Adipose tissue (tissue), 3 donors: Measurements from ENCODE around the gene PTPA. TPM values are rescaled to one million over a fixed set of nuclear protein-coding genes. Genes with fewer than 3 reads are reported as not detected.

Experiments used
- H3K27ac ChIP-seq: one replicate; pipeline ENCODE4 v1.5.1; 2013; ENCODE audit warnings: low read depth, low read length
- WGBS, 3 donors: extraction: QIAGEN DNeasy Blood & Tissue Kit; methylation state at CpG; one replicate each; pipeline ENCODE4 v1.1.7; 2013; 5-methylcytosine and 5-hydroxymethylcytosine counted together
- polyA plus RNA-seq, 3 donors: library from polyadenylated mRNA; stranded (reverse); fragments of 200-250 nt; gene quantifications; one replicate each; pipeline ENCODE4 v1.2.3, GENCODE V29; 2013
- donor health status: healthy with polysubstance abuse.
- donor health status: Bipolar disorder and iron deficiency.
- donor health status: healthy.

PTPA gene
- polyA plus RNA-seq, 3 donors: 42.9 to 78.6 (median 43.6) TPM

- WGBS, 3 donors: 84 to 91% (median 88%) methylated on average over 10 of the region's 10 CpGs
- H3K27ac ChIP-seq: no peak overlapping the region
Measured at GRCh38 chr9:129163753-129164152, 52.5 kb downstream of the PTPA start.

- WGBS, 3 donors: 46 to 49% (median 47%) methylated on average over 9 of the region's 9 CpGs
- peak overlapping the region; percentile 55 for H3K27ac ChIP-seq
Measured at GRCh38 chr9:129164246-129164930, 53.2 kb downstream of the PTPA start.

- H3K27ac ChIP-seq: no peak overlapping the region
Measured at GRCh38 chr9:129165198-129165597, 54.0 kb downstream of the PTPA start.

- no peak overlapping the region for H3K27ac ChIP-seq
- 14 to 24% (median 19%) methylated on average over 15 to 18 of the region's 18 CpGs for WGBS, 3 donors
Measured at GRCh38 chr9:129166623-129167557, 55.7 kb downstream of the PTPA start.

GRCh38 chr9:129170229-129170628 is 59.0 kb downstream of the PTPA start:
- no peak overlapping the region for H3K27ac ChIP-seq

GRCh38 chr9:129171993-129172751 is 61.0 kb downstream of the PTPA start:
- no peak overlapping the region for H3K27ac ChIP-seq
- WGBS, 3 donors: 40 to 78% (median 73%) methylated on average over 7 of the region's 7 CpGs

More at GRCh38 chr9:129170229-129170628, 59.0 kb downstream of the PTPA start:
- WGBS, 3 donors: 46 to 73% (median 49%) methylated on average over 6 of the region's 6 CpGs

GRCh38 chr9:129172816-129173215 is 61.6 kb downstream of the PTPA start:
- 34 to 54% (median 45%) methylated on average over 5 of the region's 5 CpGs for WGBS, 3 donors
- H3K27ac ChIP-seq: no peak overlapping the region

GRCh38 chr9:129173296-129174101 is 62.3 kb downstream of the PTPA start:
- no peak overlapping the region for H3K27ac ChIP-seq
- WGBS, 3 donors: 24 to 31% (median 26%) methylated on average over 27 to 29 of the region's 29 CpGs

GRCh38 chr9:129174102-129174723 is 63.0 kb downstream of the PTPA start:
- 0 to 1% (median 0%) methylated on average over 48 to 55 of the region's 55 CpGs for whole genome bisulfite sequencing, 3 donors
- peak overlapping the region; percentile 76 for H3K27ac ChIP-seq

GRCh38 chr9:129174724-129175514 is 63.7 kb downstream of the PTPA start:
- WGBS, 3 donors: 0 to 3% (median 1%) methylated on average over 38 to 53 of the region's 53 CpGs
- peak overlapping the region; percentile 76 for H3K27ac ChIP-seq

GRCh38 chr9:129175515-129175824 is 64.3 kb downstream of the PTPA start:
- WGBS, 3 donors: 0 to 4% (median 1%) methylated on average over 10 of the region's 10 CpGs
- H3K27ac ChIP-seq: peak overlapping the region; percentile 9

- no peak overlapping the region for H3K27ac ChIP-seq
- 0% methylated on average over 47 of the region's 47 CpGs for WGBS, 3 donors
Measured at GRCh38 chr9:129175825-129176633, 64.8 kb downstream of the PTPA start.

- 0 to 1% (median 0%) methylated on average over 60 to 80 of the region's 80 CpGs for WGBS, 3 donors
- H3K27ac ChIP-seq: peak overlapping the region; percentile 74
Measured at GRCh38 chr9:129176701-129177442, 65.7 kb downstream of the PTPA start.

- H3K27ac ChIP-seq: no peak overlapping the region
- WGBS, 3 donors: 0 to 2% (median 1%) methylated on average over 34 to 56 of the region's 56 CpGs
Measured at GRCh38 chr9:129177443-129177790, 66.2 kb downstream of the PTPA start.

GRCh38 chr9:129177791-129178567 is 66.8 kb downstream of the PTPA start, which contains the start of gene IER5L:
Gene IER5L, minus strand, starts transcription at chr9:129178261. Its CDS starts 209 bp downstream, at chr9:129178052.
- WGBS, 3 donors: 0% methylated on average over 80 to 90 of the region's 90 CpGs
- no peak within 1 kb of the TSS for H3K27ac ChIP-seq
